Stimulated activated naive B cell treated with anti-CD40 and anti-IgM and Interleukin-4, amounts not matched to agents 10 μg/mL and 1 μg/mL and 100 μg/mL, for 72 hours (primary cell): ENCODE data around the gene MYH10.

Experiments used
- ATAC-seq, 2 donors: fragments of 150-1000 bp; cut with Tn5 transposase; replicated peaks; 2 replicates each; pipeline ENCODE4 v1.10.0; 2021; ENCODE audit warnings: moderate library complexity in 1 of 2
- DNase-seq: peaks from one replicate; pipeline ENCODE4 v3.0.0; 2021
- H3K27ac Mint-ChIP-seq: one replicate; pipeline ENCODE4 v1.8.0; 2022; ENCODE audit warnings: mild to moderate bottlenecking, mixed read lengths
- H3K27me3 Mint-ChIP-seq, 2 donors: one replicate each; pipeline ENCODE4 v1.8.0; 2022; ENCODE audit warnings: mixed read lengths in 2 of 2
- H3K36me3 Mint-ChIP-seq, 2 donors: one replicate each; pipeline ENCODE4 v1.8.0; 2022; ENCODE audit warnings: mixed read lengths in 2 of 2, mild to moderate bottlenecking in 1 of 2
- H3K4me1 Mint-ChIP-seq, 2 donors: one replicate each; pipeline ENCODE4 v1.8.0; 2022; ENCODE audit warnings: mixed read lengths in 2 of 2, mild to moderate bottlenecking in 1 of 2
- H3K4me3 Mint-ChIP-seq, 2 donors: one replicate each; pipeline ENCODE4 v1.8.0; 2022; ENCODE audit warnings: mild to moderate bottlenecking in 2 of 2, mixed read lengths in 2 of 2, moderate library complexity in 1 of 2
- H3K9me3 Mint-ChIP-seq, 2 donors: one replicate each; pipeline ENCODE4 v1.8.0; 2022; ENCODE audit warnings: mixed read lengths in 2 of 2, mild to moderate bottlenecking in 1 of 2

MYH10 gene

DNA sequence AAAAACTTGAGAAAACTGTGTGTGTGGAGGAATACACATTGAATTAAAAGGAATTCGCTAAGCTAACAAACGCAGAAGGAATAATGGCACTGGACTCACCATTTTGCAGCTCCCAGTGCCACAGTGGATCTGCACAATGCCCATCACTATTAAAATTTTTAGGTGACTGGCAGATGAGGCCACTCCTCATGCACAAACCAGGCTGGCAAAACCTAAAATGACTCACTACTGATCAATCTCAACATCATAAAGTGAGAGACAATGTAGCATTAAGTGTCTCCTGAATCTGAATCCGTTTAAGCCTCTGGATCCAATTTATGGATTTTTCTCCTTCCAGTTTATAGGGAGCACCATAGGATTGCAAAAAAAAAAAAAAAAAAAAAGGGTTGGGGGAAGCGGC lies 20.6 kb downstream of the MYH10 start:
- no peak overlapping the region for H3K27ac Mint-ChIP-seq
- DNase-seq (no peak), ATAC-seq (no peak)
- no peaks in the 10 kb centered on the region for H3K4me1 Mint-ChIP-seq
- peaks cover 3% of the 10 kb centered on the region in 2 donors for H3K36me3 Mint-ChIP-seq
- no peak overlapping the region for H3K4me3 Mint-ChIP-seq
- H3K27me3 Mint-ChIP-seq: peaks cover 0 to 15% of the 10 kb centered on the region in 2 donors
- peaks cover 2 to 4% of the 10 kb centered on the region in 2 donors for H3K9me3 Mint-ChIP-seq

DNA sequence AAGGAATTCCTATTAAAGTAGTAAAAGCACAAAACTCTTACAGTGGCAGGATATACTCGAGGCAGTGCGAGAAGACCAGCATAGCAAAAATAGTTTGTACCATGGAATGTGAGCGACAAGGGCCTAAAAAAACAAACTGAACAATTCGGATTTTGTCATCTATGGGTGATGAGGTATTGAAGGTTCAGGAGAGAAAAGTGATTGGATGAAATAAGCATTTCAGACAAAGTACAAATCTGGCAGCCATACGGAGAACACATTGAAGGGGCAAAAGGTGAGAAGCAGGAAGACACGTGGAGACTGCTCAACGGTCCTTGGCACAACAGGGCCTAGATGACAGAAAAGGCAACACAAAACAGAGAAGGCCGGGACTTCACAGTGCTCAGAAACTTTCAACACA lies 22.5 kb downstream of the MYH10 start:
- Mint-ChIP-seq H3K36me3 (peaks cover 3% of the 10 kb centered on the region in 2 donors), H3K4me1 (no peaks in the 10 kb centered on the region), H3K4me3 (no peak overlapping the region), H3K9me3 (peaks cover 2 to 4% of the 10 kb centered on the region in 2 donors), H3K27me3 (peaks cover 0 to 10% of the 10 kb centered on the region in 2 donors), H3K27ac (peak overlapping the region; percentile 21)
- DNase-seq (no peak), ATAC-seq (no peak)

DNA sequence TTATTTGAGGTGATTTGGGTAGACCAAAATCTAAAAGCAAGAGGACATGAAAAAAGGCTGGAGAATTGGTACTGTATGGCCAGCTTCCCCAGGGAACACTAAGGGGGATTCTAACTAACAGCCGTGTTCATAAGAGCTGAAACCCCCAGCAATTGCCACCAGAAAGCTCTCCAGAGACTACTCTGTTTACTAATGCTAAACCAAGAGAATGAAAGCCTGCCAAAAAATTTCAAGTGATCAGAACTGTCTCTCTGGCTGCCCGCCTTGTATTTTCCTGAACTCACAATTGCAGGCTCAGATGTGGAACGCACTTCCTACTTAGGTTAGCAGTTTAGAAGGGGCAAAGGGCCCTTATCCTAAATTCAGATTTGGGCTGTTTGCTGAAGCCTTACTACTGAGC lies 24.1 kb downstream of the MYH10 start:
- ATAC-seq (no peak), DNase-seq (no peak)
- no peak overlapping the region for H3K4me3 Mint-ChIP-seq
- peaks cover 2 to 4% of the 10 kb centered on the region in 2 donors for H3K9me3 Mint-ChIP-seq
- H3K4me1 Mint-ChIP-seq: no peaks in the 10 kb centered on the region
- H3K36me3 Mint-ChIP-seq: peaks cover 3% of the 10 kb centered on the region in 2 donors
- H3K27me3 Mint-ChIP-seq: peaks cover 0 to 7% of the 10 kb centered on the region in 2 donors
- H3K27ac Mint-ChIP-seq: no peak overlapping the region

DNA sequence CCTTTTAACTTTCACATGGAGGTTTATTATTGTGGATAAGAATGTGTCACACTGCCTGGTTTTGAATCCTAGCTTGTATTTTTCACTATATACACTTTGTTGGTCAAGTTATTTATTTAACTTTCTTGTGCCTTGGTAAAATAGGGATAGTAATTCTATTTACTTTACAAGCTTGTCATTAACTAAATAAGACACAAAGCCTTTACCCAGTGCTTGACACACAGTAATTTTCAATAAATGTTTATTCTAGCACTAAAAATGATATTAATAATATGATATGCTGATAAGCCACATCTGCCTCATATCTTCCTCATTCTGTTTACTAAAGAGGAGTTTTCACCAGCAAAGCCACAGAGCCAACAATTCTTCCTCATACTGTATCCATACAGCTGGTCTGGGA lies 27.8 kb downstream of the MYH10 start:
- no peak overlapping the region for H3K27ac Mint-ChIP-seq
- H3K27me3 Mint-ChIP-seq: no peaks in the 10 kb centered on the region
- DNase-seq: no peak
- no peaks in the 10 kb centered on the region for H3K36me3 Mint-ChIP-seq
- no peaks in the 10 kb centered on the region for H3K9me3 Mint-ChIP-seq
- H3K4me3 Mint-ChIP-seq: no peak overlapping the region
- ATAC-seq: no peak
- peaks cover 0 to 3% of the 10 kb centered on the region in 2 donors for H3K4me1 Mint-ChIP-seq

DNA sequence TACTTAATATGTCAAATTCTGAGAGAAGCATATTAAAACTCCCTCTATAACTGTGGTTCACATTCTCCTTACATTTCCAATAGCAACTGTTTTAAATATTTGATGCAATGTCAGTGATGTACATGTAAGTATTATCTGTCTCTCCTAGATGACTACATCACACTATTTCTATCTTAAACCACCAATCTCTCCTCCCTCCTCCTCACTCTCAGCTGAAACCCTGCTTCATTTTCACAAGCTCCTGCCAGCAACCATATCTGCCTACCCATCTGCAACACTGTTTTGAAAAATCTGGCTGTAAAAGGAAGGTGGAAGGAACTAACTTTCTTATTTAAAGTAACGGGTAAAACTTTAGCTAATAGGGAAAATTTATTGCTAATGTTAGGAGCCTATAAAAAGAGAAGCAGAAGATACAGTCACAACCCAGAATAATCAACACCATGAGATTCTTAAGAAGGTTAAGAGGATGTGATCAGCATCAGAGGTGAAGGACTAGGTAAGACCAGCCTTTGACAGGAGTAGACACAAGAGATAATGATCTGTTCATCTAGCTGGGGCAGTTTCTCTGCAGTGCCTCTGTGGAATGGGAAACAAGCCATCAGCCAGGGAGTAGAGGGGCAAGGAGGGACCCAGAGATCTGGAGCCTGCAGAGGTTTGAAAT lies 31.0 kb downstream of the MYH10 start:
- DNase-seq (no peak), ATAC-seq (peak; percentile 76)
- Mint-ChIP-seq H3K4me3 (no peak overlapping the region), H3K9me3 (no peaks in the 10 kb centered on the region), H3K27me3 (peaks cover 0 to 4% of the 10 kb centered on the region in 2 donors), H3K4me1 (peaks cover 0 to 3% of the 10 kb centered on the region in 2 donors), H3K27ac (no peak overlapping the region), H3K36me3 (no peaks in the 10 kb centered on the region)

DNA sequence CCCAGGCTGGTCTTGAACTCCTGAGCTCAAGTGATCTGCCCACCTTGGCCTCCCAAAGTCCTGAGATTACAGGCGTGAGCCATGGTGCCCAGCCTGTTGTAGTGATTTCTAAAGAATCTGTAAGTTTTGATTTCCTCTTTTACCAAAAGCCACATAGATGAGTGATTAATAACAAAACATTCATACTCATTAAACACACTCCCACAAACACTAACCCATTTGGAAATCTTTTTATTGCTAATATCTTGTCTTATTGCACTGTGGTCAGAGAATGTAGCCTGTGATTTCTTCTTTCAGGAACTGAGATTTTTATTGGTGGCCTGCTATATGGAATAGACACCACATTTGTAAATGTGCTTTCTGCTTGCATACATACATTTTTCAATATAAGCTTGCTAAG lies 31.6 kb downstream of the MYH10 start:
- Mint-ChIP-seq H3K4me3 (no peak overlapping the region), H3K9me3 (no peaks in the 10 kb centered on the region), H3K4me1 (peaks cover 0 to 3% of the 10 kb centered on the region in 2 donors), H3K36me3 (no peaks in the 10 kb centered on the region), H3K27ac (peak overlapping the region; percentile 68), H3K27me3 (peaks cover 0 to 4% of the 10 kb centered on the region in 2 donors)
- DNase-seq (peak; percentile 11), ATAC-seq (peak; percentile 84 to 85)

DNA sequence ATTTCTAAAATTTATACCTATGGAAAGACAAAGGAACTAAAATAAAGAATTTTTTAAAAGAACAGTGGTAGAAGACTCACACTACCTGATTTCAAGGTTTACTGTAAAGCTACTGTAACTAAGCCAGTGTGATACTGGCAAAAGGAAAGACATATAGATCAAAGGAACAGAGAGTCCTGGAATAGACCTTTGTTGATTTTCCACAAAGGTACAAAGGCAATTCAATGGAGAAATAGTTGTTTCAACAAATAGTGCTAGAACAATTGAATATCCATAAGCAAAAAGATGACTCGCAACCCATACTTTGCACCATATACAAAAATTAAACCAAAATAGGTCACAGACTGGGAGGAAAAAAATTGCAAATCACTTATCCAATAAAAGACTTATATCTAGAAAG lies 36.7 kb downstream of the MYH10 start:
- DNase-seq: no peak
- peaks cover 0 to 2% of the 10 kb centered on the region in 2 donors for H3K4me1 Mint-ChIP-seq
- no peak overlapping the region for H3K4me3 Mint-ChIP-seq
- no peak for ATAC-seq
- H3K9me3 Mint-ChIP-seq: no peaks in the 10 kb centered on the region
- H3K27ac Mint-ChIP-seq: no peak overlapping the region
- peaks cover 0 to 2% of the 10 kb centered on the region in 2 donors for H3K36me3 Mint-ChIP-seq
- H3K27me3 Mint-ChIP-seq: peaks cover 11 to 14% of the 10 kb centered on the region in 2 donors

DNA sequence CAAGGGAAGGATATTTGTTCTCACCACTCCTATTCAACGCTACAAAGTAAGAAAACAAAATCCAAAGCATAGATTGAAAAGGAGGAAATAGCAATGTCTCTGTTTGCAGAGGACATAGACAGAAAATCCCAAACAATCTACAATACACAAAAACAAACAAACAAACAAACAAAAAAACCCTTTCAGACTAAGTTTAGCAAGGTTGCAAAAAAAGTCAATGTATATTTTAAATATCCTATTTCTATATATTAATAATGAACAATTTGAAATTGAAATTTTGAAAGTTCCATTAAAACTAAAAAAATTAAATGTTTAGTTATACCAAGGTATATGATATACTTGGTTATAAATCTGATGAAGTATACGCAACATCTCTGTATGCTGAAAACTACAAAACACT lies 37.2 kb downstream of the MYH10 start:
- H3K36me3 Mint-ChIP-seq: peaks cover 0 to 2% of the 10 kb centered on the region in 2 donors
- ATAC-seq: no peak
- DNase-seq: no peak
- no peaks in the 10 kb centered on the region for H3K9me3 Mint-ChIP-seq
- H3K4me3 Mint-ChIP-seq: no peak overlapping the region
- no peak overlapping the region for H3K27ac Mint-ChIP-seq
- no peaks in the 10 kb centered on the region for H3K4me1 Mint-ChIP-seq
- peaks cover 13 to 14% of the 10 kb centered on the region in 2 donors for H3K27me3 Mint-ChIP-seq

DNA sequence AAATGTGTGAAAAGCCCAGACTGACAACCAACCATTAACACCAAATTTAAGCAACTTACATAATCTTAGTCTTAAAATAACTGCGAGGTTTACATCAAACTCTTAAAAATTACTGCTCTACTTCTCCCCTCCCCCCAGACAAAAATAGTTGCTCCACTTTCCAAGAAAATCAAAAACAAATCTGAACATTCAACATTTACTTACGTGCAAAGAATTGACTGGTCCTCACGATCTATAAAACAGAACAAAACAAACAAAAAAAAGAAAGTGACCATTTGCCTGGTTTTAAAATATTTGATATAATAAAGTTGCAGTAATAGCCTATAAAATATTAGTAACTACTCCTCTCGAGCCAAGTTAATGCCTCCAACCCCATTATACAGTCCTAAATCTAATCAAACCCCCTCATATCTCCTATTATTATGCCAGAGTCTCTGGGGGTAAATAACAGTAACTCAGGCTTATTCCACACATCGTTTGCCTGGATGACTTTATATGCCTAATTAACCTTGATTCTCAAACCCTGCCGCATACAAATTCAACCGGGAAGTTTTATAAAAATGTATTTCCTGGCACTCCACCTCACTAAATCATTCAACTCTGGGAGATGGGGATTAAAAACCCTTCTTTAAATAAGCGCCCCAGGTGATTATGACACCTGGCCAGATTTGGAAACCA lies 41.5 kb downstream of the MYH10 start:
- H3K4me1 Mint-ChIP-seq: no peaks in the 10 kb centered on the region
- no peak overlapping the region for H3K27ac Mint-ChIP-seq
- ATAC-seq (no peak), DNase-seq (no peak)
- H3K36me3 Mint-ChIP-seq: peaks cover 0 to 2% of the 10 kb centered on the region in 2 donors
- H3K9me3 Mint-ChIP-seq: no peaks in the 10 kb centered on the region
- H3K4me3 Mint-ChIP-seq: no peak overlapping the region
- H3K27me3 Mint-ChIP-seq: peaks cover 19 to 25% of the 10 kb centered on the region in 2 donors

DNA sequence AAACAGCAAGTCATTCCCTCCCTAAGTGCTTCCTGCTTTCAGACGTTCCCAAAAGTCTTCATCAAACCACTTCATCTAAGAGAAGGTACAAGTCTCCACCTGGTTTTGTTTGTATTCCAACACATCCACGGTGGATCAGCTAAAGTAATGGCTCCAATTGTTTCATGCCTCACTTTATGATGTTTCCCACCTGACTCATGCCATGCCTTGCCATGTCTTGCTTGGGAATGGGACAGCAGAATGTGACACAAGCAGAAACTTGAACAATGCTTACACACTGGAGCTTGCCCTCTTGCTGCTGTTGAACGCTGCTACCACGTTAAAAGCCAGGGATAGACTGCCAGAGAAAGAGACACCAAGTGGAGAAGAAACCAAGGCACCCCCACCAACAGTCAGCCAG lies 43.8 kb downstream of the MYH10 start:
- H3K27ac Mint-ChIP-seq: no peak overlapping the region
- H3K36me3 Mint-ChIP-seq: peaks cover 0 to 2% of the 10 kb centered on the region in 2 donors
- no peak overlapping the region for H3K4me3 Mint-ChIP-seq
- DNase-seq: no peak
- no peaks in the 10 kb centered on the region for H3K9me3 Mint-ChIP-seq
- H3K4me1 Mint-ChIP-seq: peaks cover 5 to 7% of the 10 kb centered on the region in 2 donors
- no peak for ATAC-seq
- H3K27me3 Mint-ChIP-seq: peaks cover 16 to 21% of the 10 kb centered on the region in 2 donors

DNA sequence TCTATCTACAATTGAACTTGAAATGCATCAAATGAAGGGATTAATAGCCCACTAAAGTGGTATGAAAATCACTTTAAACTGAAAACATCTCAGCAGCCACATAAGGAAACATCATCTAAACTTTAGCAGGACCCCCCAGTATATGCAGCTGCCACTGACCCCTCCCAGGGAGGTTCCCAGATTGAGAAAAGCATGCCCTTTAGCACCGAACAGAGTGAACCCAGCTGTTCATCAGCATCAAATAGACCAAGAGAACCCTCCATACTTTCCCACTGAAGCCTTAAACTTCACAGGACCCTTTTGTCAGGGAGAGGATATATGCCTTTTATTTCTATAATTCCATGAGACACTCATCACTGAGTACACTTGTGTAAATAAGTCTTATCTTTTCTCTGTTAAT lies 44.6 kb downstream of the MYH10 start:
- Mint-ChIP-seq H3K27ac (no peak overlapping the region), H3K4me3 (no peak overlapping the region), H3K36me3 (peaks cover 0 to 2% of the 10 kb centered on the region in 2 donors), H3K9me3 (no peaks in the 10 kb centered on the region), H3K27me3 (peaks cover 12 to 16% of the 10 kb centered on the region in 2 donors), H3K4me1 (peaks cover 11 to 12% of the 10 kb centered on the region in 2 donors)
- ATAC-seq (no peak), DNase-seq (no peak)

DNA sequence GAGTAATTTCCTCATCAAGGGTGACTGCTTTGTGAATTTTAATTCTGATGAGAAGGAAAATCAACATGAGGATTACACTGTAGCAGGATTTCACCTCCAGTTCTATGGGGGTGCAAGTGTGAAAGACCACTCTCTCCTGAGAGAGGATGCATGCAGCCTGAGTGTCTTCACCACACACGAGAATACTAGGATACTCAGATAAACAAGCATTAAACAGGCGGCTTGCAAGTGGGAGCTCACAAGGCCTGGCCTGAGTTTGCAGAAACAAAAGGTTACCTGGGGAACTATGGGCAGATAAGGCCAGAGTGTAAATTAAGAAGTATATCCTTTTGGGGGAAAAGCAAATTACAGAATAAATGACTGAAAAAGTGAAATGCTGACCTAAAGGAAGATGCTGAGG lies 46.6 kb downstream of the MYH10 start:
- no peaks in the 10 kb centered on the region for H3K36me3 Mint-ChIP-seq
- H3K27ac Mint-ChIP-seq: no peak overlapping the region
- peaks cover 11 to 12% of the 10 kb centered on the region in 2 donors for H3K27me3 Mint-ChIP-seq
- ATAC-seq (no peak), DNase-seq (no peak)
- no peak overlapping the region for H3K4me3 Mint-ChIP-seq
- peaks cover 13 to 17% of the 10 kb centered on the region in 2 donors for H3K4me1 Mint-ChIP-seq
- H3K9me3 Mint-ChIP-seq: no peaks in the 10 kb centered on the region

DNA sequence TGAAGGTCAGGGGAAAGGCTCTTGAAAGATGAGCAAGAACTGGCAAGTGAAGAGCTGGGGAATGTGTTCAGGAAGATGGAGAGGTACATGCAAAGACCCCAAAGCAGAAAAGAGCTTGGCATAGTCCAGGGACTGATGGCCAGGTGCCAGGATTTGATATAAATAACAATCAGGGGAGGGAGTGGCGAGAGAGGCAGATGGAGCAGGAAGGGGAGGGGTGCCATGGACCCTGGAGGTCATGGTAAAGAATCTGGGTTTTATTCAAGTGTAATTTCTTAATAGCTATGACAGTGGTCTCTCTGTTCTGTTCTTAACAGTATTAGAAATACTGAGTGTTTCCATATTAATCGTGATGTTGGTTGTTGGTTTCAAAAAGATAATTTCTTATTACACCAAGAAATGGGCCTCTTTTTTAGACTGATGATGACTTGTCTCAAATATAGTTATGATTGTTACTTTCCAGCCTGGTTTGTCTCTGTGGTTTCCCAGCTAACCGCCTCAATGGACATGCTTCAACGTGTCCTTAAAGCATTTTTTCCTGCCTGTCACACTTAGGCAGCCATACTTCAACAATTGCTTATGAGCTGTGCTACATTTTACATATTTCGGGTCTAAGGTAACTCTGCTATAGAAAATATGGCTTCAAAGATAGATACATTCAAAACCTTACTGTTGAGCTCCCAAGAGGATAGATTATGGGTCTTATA lies 49.4 kb downstream of the MYH10 start:
- no peak overlapping the region for H3K4me3 Mint-ChIP-seq
- H3K36me3 Mint-ChIP-seq: no peaks in the 10 kb centered on the region
- ATAC-seq: peak; percentile 88 to 92
- peak; percentile 14 for DNase-seq
- peaks cover 13 to 17% of the 10 kb centered on the region in 2 donors for H3K4me1 Mint-ChIP-seq
- H3K27me3 Mint-ChIP-seq: no peaks in the 10 kb centered on the region
- peak overlapping the region; percentile 0 for H3K27ac Mint-ChIP-seq
- no peaks in the 10 kb centered on the region for H3K9me3 Mint-ChIP-seq

DNA sequence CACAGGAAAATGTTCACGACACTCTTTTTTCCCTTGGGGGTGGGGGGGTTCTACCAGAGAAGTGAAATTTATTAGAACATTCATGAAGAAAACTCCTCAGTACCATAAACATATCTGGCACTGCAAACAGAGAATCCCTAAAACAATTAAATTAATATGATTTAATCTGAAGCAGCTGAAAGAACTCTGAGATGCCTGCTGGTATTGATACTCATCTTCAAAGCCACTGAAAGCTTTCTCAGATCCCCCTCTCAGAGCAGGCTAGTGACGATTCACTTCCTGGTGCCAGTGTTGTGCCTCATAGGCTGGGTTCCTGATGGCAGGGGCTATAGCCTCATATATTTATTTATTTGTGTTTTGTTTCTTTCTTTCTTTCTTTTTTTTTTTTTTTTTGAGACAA lies 52.7 kb downstream of the MYH10 start:
- no peak overlapping the region for H3K27ac Mint-ChIP-seq

More for the DNA sequence above, 52.7 kb downstream of the MYH10 start:
- Mint-ChIP-seq H3K36me3 (no peaks in the 10 kb centered on the region), H3K4me1 (peaks cover 13 to 17% of the 10 kb centered on the region in 2 donors), H3K9me3 (no peaks in the 10 kb centered on the region), H3K4me3 (no peak overlapping the region), H3K27me3 (no peaks in the 10 kb centered on the region)
- DNase-seq: no peak
- ATAC-seq: peak; percentile 59 to 70
